ENCODE data around the gene PSMF1.
"Not testable (repeated sequence)": the region's sequence is repeated elsewhere in the genome, so short reads cannot be mapped to it uniquely, and the experiment has no call there.

PSMF1 gene

DNA sequence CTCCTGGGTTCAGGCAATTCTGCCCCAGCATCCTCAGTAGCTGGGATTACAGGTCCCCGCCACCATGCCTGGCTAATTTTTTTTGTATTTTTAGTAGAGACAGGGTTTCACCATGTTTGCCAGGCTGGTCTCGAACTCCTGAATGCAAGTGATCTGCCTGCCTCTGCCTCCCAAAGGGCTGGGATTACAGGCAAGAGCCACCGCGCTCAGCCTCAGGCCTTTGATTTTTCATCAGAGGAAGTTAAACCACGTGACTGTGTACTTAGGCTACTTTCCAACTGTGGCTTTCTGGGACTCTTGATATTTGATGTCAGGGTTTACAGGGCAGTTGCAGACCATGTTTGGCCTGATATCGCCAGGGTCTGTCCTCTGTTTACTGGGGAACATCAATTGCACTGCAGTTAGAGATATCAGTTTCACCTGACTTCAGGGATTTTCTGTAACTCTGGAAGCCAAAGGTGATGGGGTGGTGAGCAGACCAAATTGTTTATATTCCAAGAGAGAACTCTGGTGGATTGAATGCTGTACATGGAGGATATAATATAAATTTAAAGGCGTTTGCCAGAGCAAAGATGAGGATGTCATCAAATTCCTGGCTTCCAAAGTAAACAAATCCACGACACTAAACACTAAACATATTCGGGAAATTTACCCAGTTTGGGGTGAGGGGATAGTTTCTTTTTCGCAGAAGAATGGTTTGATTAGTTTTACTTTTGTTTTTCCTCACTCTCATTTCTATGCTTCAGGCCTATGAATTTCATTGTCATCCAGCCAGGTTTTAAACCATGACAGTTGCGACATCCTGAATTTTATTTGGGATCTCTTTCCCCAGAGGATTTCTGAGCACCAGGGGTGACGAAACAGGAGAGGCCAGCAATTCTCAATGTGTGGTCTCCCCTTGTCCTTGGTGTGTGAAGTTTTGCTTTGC is 4.2 kb downstream of the PSMF1 start:
- no peak for DNase-seq

DNA sequence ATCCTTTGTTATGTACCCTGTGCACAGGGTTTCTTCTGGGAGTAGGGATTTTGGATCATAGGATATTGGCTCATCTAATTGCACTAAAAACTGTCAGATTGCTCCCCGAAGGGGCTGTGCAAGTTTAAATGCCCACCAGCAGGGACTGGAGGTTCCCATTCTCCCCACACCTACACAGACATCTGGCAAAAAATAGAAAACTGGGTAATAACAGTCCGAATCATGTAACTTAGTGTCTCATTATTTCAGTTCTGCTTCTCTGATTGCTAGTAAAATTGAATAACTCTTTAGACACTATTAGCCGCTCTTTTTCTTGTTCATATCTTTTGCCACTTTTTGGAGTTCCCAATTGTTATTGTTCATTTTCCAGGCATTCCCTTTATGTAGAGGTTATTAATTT is 5.3 kb downstream of the PSMF1 start:
- no peak for DNase-seq

- no peak for DNase-seq
Observed at GRCh38 chr20:1124421-1124820, 6.0 kb downstream of the PSMF1 start.

- no peak for DNase-seq
Observed at GRCh38 chr20:1125277-1125676, 6.9 kb downstream of the PSMF1 start.

DNA sequence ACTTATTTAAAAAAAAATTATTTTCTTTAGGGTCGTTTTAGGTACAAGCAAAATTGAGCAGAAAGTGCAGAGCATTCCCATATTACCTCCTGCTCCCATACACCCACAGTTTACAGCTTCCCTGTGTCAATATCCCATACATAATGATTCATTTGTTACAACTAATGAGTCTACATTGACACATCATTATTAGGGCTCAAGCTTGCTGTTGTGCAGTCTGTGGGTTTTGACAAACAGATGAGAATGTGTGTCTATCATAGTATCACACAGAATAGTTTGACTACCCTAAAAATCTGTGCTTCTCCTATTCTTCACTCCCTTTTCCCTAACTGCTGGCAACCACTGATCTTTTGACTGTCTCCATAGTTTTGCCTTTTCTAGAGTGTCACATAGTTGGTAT is 9.4 kb downstream of the PSMF1 start:
- no peak for DNase-seq

DNA sequence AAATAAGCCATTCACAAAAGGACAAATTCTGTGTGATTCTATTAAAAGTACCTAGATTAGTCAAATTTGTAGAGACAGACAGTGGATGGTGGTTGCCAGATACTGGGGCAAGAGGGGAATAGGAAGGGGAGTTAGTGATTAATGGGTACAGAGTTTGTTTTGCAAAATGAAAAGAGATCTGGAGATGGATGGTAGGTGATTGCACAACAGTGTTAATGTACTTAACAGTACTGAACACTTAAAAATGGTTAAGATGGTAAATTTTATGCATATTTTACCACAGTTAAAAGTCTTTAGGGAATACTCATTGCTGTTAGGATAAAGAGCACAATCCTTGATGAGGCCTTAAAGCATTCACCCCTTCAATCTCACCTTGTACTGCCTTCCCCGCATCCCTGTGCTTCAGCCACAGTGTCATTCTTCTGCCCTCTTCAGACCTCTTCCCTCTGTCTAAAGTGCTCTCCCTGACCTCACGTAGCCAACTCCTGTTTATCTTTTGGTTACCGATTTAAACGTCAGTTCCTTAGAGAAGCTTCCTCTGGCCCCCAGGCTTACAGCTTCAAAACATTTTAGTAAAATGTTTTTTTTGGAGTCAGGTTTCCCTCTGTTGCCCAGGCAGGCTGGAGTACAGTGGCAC is 11.8 kb downstream of the PSMF1 start:
- DNase-seq = no peak

- no peak for DNase-seq
Observed at GRCh38 chr20:1130847-1131246, 12.4 kb downstream of the PSMF1 start.

DNA sequence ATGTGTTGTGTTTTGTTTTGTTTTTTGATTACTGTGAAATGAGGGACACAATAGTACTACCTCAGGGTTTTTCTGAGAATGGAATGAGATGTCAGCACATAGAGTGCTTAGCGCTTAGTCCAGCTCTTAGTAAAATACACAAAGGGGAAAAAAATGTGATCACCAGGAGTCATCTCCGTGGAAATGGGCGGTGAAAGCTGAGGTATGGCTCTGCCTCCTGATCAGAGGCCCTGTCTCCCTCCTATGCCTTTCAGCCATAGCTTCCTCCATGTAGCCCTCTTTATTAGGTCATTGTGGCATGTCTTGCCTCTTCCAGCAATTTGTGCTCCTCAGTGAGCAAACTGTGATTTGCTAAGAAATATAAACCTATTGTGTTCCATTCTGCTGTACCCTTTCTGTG is 13.0 kb downstream of the PSMF1 start:
- no peak for DNase-seq

DNA sequence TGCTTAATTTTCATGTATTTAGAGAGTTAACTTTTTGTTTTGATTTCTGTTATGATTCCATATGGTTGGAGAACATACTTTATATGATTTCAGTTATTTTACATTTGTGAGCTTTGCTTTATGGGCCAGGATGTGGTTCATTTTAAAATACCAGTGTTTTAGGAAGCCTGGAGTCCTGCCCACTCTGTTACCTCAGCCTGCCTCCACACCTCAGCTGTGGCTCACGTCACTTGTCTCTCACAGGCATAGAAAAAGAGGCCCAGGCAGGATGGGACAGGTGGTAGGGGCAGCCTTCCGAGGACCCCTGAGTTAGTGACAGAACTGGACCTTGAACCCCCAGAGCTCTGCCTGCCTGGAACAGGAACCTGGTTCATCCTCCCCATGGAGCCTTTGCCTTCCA is 16.0 kb downstream of the PSMF1 start:
- no peak for DNase-seq

- DNase-seq = no peak
Observed at GRCh38 chr20:1134836-1135235, 16.4 kb downstream of the PSMF1 start.

DNA sequence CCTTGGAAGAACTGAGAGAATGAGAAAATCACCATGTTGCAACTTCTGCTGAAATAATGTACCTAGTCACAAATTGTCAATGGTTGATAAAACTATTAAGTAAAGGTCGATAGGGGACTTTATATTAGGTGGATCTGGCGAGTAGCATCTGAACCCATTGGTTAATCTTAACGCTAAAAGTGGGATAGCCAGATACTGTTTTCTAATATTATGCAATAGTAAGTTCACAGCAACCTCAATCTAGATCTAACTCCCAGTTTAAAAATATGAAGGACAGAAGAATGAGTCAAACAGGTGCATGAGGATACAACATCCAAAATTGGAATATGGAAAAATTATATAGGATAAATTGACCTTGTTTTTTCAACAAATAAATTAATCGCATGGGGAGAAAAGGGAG is 18.8 kb downstream of the PSMF1 start:
- no peak for DNase-seq

- DNase-seq = no peak
Observed at GRCh38 chr20:1144401-1145172, 26.2 kb downstream of the PSMF1 start.

- DNase-seq = no peak
Observed at GRCh38 chr20:1146957-1147356, 28.6 kb downstream of the PSMF1 start.

DNA sequence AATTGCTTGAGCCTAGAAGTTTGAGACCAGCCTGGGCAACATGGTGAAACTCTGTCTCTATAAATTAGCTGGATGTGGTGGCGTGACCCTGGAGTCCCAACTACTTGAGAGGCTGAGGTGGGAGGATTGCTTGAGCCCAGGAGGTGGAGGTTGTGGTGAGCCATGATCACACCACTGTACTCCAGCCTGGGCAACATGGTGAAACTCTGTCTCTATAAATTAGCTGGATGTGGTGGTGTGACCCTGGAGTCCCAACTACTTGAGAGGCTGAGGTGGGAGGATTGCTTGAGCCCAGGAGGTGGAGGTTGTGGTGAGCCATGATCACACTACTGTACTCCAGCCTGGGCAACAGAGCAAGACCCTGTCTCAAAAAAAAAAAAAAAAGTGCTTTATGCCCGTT is 31.4 kb downstream of the PSMF1 start:
- not testable (repeated sequence) for DNase-seq

DNA sequence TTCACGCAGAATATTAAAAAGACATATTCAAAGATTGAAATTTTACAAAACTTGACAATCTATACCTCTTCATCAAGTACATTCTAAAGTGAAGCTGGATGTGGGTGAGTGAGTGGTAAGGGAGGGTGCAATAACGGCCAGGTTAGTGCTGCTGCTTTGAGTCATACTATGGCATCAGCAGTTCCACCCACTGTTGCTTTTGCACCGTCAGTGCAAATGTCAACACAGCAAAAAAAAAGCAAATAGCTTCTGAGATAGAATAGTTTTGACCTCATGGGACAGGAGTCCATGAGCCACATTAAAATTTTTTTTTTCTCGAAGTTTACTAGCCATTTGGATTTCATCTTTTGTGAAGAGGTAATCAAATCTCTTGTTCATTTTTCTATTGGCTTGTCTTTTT is 31.8 kb downstream of the PSMF1 start:
- no peak for DNase-seq

- no peak for DNase-seq
Observed at GRCh38 chr20:1150968-1151367, 32.6 kb downstream of the PSMF1 start.

DNA sequence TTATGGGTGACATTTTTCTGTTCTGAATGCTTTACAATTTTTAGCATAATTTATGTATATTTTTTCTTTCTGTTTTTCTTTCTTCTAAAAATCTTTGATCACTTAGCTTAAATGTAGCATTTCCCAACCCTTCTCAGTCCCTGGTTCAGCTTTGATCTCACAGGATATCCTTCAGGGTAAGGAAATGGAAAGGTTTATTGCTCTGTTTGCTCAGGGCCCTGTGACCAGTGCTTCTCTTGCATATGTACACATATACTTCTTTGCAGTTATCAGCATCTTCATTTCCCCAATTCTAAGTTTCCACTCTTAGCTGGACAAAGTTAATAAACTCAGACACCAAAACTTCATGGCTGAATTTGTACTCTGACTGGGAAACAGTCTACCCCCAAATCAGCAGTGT is 35.8 kb downstream of the PSMF1 start:
- DNase-seq = no peak

- no peak for DNase-seq
Observed at GRCh38 chr20:1154691-1155090, 36.3 kb downstream of the PSMF1 start.

DNA sequence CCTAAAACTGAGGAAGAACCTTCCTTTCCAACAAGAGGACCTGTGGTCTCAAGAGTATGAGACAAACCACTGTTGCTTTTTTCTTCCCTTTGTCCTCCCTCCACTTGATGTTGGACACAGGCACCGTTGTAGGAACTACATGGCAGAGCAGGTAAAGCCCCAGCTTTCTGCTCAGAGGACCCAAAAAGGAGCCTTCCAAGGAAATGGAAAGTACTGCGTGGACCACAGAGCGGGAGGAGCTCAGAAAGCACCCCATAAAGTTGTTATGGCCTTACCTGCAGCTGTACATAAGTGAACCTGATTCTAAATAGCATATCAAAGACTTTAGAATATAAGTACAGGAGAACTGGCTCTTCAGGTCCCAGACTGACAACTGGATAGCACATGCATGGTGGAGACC is 36.9 kb downstream of the PSMF1 start:
- no peak for DNase-seq

DNA sequence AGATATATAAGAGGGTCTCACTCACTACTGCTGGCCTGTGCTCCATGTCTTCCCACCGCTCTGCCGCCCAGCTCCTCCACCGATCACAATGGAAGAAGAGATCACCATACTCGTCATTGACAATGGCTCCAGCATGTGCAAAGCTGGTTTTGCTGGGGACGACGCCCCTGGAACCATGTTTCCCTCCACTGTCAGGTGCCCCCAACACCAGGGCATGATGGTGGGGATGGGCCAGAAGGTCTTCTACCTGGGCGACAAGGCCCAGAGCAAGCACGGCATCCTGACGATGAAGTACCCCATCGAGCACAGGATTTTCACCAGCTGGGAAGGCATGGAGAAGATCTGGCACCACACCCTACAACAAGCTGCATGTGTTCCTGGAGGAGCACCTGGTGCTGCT is 42.1 kb downstream of the PSMF1 start:
- no peak for DNase-seq

DNA sequence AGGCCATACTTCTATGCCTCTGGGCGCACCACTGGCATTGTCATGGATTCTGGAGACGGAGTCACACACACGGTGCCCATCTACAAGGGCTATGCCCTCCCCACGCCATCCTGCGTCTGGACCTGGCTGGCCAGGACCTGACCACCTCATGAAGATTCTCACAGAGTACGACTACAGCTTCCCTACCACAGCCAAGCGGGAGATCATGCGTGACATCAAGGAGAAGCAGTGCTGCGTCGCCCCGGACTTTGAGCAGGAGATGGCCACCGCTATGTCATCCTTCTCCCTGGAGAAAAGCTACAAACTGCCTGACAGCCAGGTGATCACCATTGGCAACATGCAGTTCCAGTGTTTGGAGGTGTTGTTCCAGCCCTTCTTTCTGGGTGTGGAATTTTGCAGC is 42.6 kb downstream of the PSMF1 start:
- no peak for DNase-seq

DNA sequence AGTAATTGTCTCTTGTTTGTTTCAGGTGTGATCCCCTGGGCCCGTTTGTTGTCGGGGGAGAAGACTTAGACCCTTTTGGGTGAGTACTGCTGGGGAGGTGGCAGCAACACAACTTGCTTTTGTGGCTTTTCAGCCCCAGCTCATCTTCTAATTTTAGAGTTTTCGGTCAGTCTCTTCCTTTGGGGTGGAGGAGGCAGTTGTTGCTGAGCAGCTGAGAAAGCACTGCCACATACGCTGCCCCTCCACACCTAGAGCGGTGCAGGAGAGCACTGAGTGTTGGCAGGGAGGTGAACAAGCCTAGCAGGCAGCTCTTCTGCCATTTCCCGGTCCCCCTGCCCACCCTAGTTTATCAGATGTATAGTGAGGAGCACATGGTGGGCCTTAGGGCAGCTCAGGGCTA is 44.7 kb downstream of the PSMF1 start:
- DNase-seq = no peak

- DNase-seq = no peak
Observed at GRCh38 chr20:1163653-1164052, 45.3 kb downstream of the PSMF1 start.

- no peak for DNase-seq
Observed at GRCh38 chr20:1164871-1165270, 46.5 kb downstream of the PSMF1 start.

Measured in effector CD4-positive, alpha-beta T cell (primary cell).